Thyroid gland (tissue), 4 donors: ENCODE results near the gene KIAA0232.

Experiments used
- POLR2A ChIP-seq, 2 donors: fragments of 450-650 bp; IDR thresholded peaks; one replicate each; pipeline ENCODE4 v1.6.1; 2017; ENCODE audit warnings: antibody characterized with exemption in 2 of 2, mild to moderate bottlenecking in 2 of 2, moderate library complexity in 1 of 2
- TF ChIP-seq, protein P1 (sequence below), 6 experiments: fragments of 200-600 bp in 3 of 6; fragments of 450-650 bp in 3 of 6; sonication (generic) in 3 of 6; IDR thresholded peaks; one replicate each; pipeline ENCODE4 v1.5.1; 2016 to 2019; ENCODE audit warnings: antibody characterized with exemption in 6 of 6, mild to moderate bottlenecking in 2 of 6, inconsistent platforms in 1 of 6, moderate library complexity in 1 of 6

- TF ChIP-seq, protein P1, sequence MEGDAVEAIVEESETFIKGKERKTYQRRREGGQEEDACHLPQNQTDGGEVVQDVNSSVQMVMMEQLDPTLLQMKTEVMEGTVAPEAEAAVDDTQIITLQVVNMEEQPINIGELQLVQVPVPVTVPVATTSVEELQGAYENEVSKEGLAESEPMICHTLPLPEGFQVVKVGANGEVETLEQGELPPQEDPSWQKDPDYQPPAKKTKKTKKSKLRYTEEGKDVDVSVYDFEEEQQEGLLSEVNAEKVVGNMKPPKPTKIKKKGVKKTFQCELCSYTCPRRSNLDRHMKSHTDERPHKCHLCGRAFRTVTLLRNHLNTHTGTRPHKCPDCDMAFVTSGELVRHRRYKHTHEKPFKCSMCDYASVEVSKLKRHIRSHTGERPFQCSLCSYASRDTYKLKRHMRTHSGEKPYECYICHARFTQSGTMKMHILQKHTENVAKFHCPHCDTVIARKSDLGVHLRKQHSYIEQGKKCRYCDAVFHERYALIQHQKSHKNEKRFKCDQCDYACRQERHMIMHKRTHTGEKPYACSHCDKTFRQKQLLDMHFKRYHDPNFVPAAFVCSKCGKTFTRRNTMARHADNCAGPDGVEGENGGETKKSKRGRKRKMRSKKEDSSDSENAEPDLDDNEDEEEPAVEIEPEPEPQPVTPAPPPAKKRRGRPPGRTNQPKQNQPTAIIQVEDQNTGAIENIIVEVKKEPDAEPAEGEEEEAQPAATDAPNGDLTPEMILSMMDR (IDR thresholded peaks at IDR 0.05), result no peak
- TF ChIP-seq POLR2A (IDR thresholded peaks at IDR 0.05), result no peak
These were observed 141.8 kb downstream of the KIAA0232 start for GRCh38 chr4:6924361-6924779.
